ENCODE results near the gene WNT4.

The WNT4 gene

DNA sequence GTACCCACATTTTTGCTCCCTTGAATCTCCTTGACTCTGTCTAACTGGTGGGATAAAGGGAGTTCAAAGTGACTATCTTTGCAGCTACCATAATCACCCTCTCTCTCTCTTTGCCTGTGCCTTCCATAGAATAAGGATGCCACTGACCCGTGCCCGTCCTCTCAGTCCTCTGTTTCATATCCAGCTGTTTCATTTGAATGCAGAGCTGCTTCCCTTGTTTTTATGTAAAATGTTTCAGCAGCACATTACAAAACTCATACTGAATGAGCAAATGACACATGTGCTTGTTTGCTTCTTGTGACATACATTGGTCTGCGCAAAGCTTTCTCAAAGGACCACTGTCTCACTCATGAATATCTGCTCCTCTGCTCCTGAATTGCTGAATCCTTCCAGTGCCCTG lies 52.0 kb downstream of the WNT4 start:
- Histone ChIP-seq H3K4me2 (ENCODE audit: low read length) (no peak overlapping the region), H3K4me3 (ENCODE audit: low read depth, low read length, poor library complexity, severe bottlenecking) (no peak overlapping the region), H3F3A (ENCODE audit: insufficient read depth, low read length) (no peaks in the 10 kb centered on the region), H3K36me3 (ENCODE audit: insufficient read depth, low read length) (peaks cover 89% of the 10 kb centered on the region), H3K27ac (ENCODE audit: low read depth, low read length, poor library complexity, severe bottlenecking) (no peak overlapping the region), H3K9me3 (ENCODE audit: low read length) (no peaks in the 10 kb centered on the region), H3K27me3 (ENCODE audit: insufficient read depth, low read length) (no peaks in the 10 kb centered on the region), H4K20me1 (ENCODE audit: insufficient read depth, low read length) (peaks cover 9% of the 10 kb centered on the region), H3K4me1 (ENCODE audit: insufficient read depth, low read length, severe bottlenecking) (peaks cover 24% of the 10 kb centered on the region), H3K9me2 (ENCODE audit: low read depth, low read length) (no peaks in the 10 kb centered on the region), H2AFZ (ENCODE audit: low read length) (no peak overlapping the region), H3K79me2 (ENCODE audit: insufficient read depth, low read length) (peaks cover 38% of the 10 kb centered on the region), H3K9ac (ENCODE audit: low read length) (no peak overlapping the region)
- TF ChIP-seq, protein P1, sequence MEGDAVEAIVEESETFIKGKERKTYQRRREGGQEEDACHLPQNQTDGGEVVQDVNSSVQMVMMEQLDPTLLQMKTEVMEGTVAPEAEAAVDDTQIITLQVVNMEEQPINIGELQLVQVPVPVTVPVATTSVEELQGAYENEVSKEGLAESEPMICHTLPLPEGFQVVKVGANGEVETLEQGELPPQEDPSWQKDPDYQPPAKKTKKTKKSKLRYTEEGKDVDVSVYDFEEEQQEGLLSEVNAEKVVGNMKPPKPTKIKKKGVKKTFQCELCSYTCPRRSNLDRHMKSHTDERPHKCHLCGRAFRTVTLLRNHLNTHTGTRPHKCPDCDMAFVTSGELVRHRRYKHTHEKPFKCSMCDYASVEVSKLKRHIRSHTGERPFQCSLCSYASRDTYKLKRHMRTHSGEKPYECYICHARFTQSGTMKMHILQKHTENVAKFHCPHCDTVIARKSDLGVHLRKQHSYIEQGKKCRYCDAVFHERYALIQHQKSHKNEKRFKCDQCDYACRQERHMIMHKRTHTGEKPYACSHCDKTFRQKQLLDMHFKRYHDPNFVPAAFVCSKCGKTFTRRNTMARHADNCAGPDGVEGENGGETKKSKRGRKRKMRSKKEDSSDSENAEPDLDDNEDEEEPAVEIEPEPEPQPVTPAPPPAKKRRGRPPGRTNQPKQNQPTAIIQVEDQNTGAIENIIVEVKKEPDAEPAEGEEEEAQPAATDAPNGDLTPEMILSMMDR (IDR thresholded peaks at IDR 0.05; ENCODE audit: low read length) = no peak
- TF ChIP-seq EZH2 (IDR thresholded peaks at IDR 0.05; ENCODE audit: borderline replicate concordance, low read length) = no peak

DNA sequence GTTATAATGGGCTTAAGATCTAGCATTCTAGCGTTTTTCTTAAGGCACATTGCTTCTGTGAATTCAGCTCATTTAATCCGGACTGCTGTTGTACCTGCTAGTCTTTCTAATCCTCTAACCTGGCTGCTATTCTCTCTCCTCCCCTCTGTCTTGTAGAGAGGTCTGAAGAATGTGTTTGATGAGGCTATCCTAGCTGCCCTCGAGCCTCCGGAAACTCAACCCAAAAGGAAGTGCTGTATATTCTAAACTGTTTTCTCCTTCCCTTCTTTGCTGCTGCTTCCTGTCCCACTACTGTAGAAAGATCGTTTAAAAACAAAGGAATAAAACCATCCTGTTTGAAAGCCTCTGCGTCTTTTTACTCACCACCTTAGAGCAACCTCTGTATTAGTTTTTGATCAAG lies 53.1 kb downstream of the WNT4 start:
- H3F3A ChIP-seq (ENCODE audit: insufficient read depth, low read length) = no peaks in the 10 kb centered on the region
- no peaks in the 10 kb centered on the region for H3K9me3 ChIP-seq (ENCODE audit: low read length)
- H4K20me1 ChIP-seq (ENCODE audit: insufficient read depth, low read length) = peaks cover 9% of the 10 kb centered on the region
- peaks cover 45% of the 10 kb centered on the region for H3K79me2 ChIP-seq (ENCODE audit: insufficient read depth, low read length)
- no peak overlapping the region for H3K27ac ChIP-seq (ENCODE audit: low read depth, low read length, poor library complexity, severe bottlenecking)
- no peak overlapping the region for H3K4me3 ChIP-seq (ENCODE audit: low read depth, low read length, poor library complexity, severe bottlenecking)
- H3K36me3 ChIP-seq (ENCODE audit: insufficient read depth, low read length) = peaks cover 90% of the 10 kb centered on the region
- peaks cover 24% of the 10 kb centered on the region for H3K4me1 ChIP-seq (ENCODE audit: insufficient read depth, low read length, severe bottlenecking)
- H2AFZ ChIP-seq (ENCODE audit: low read length) = no peak overlapping the region
- no peak overlapping the region for H3K4me2 ChIP-seq (ENCODE audit: low read length)
- H3K9ac ChIP-seq (ENCODE audit: low read length) = no peak overlapping the region
- H3K27me3 ChIP-seq (ENCODE audit: insufficient read depth, low read length) = no peaks in the 10 kb centered on the region
- TF ChIP-seq, protein P1 (IDR thresholded peaks at IDR 0.05; ENCODE audit: low read length) = no peak
- no peak for TF ChIP-seq EZH2 (IDR thresholded peaks at IDR 0.05; ENCODE audit: borderline replicate concordance, low read length)
- no peaks in the 10 kb centered on the region for H3K9me2 ChIP-seq (ENCODE audit: low read depth, low read length)

DNA sequence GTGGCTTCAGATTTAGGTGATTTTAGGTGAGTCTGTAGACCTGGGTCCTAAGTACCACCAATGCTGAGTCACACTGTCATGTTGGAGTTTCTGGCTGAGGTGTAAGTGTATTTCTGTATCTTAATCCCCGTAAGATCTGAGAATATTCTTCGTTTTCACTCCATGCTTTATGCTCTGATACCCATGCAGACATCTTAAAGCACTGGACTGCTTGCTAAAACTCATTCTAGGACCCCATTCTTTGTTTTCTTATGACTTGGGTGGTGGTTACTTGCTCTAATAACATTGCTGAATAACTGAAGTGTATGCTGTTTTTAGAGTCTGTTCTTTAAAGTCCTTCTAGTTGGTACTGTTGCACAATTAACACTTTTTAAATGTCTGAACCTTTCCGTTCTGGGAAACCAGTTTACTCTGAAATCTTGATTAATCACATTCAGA lies 53.7 kb downstream of the WNT4 start:
- TF ChIP-seq EZH2 (IDR thresholded peaks at IDR 0.05; ENCODE audit: borderline replicate concordance, low read length) = no peak
- TF ChIP-seq, protein P1 (IDR thresholded peaks at IDR 0.05; ENCODE audit: low read length) = no peak
- Histone ChIP-seq H3K36me3 (ENCODE audit: insufficient read depth, low read length) (peaks cover 92% of the 10 kb centered on the region), H3K79me2 (ENCODE audit: insufficient read depth, low read length) (peaks cover 51% of the 10 kb centered on the region), H4K20me1 (ENCODE audit: insufficient read depth, low read length) (peaks cover 9% of the 10 kb centered on the region), H3K9me2 (ENCODE audit: low read depth, low read length) (no peaks in the 10 kb centered on the region), H3K4me3 (ENCODE audit: low read depth, low read length, poor library complexity, severe bottlenecking) (no peak overlapping the region), H3K27ac (ENCODE audit: low read depth, low read length, poor library complexity, severe bottlenecking) (no peak overlapping the region), H3K27me3 (ENCODE audit: insufficient read depth, low read length) (no peaks in the 10 kb centered on the region), H3K9me3 (ENCODE audit: low read length) (no peaks in the 10 kb centered on the region), H3K9ac (ENCODE audit: low read length) (no peak overlapping the region; the same call in 1 of the 2 replicates), H3F3A (ENCODE audit: insufficient read depth, low read length) (no peaks in the 10 kb centered on the region), H2AFZ (ENCODE audit: low read length) (no peak overlapping the region), H3K4me2 (ENCODE audit: low read length) (peak overlapping the region; percentile 1; the same call in 1 of the 2 replicates), H3K4me1 (ENCODE audit: insufficient read depth, low read length, severe bottlenecking) (peaks cover 24% of the 10 kb centered on the region)

All from OCI-LY1 (cell line).